Posterior vena cava (tissue), 2 donors: ENCODE results near the gene PER1. TPM values are rescaled to one million over a fixed set of nuclear protein-coding genes. Genes with fewer than 3 reads are reported as not detected.
A peak's percentile ranks its signal among the peaks of the same experiment; 100 is the strongest.

ENCODE experiments used
- DNase-seq: peaks from one replicate; pipeline ENCODE4 v3.0.0-alpha.2; 2020; ENCODE audit warnings: low spot score
- intact Hi-C, 2 donors: fragments of 100-400 bp; cut with DNase I; formaldehyde crosslinking; loops; one replicate each; pipeline versions ENCODE4 v1.14.1 to v1.14.2; 2022 to 2023
- total RNA-seq, 2 donors: library from RNA; stranded (reverse); fragmentation: NEBNext Ultra II Directional; extraction: Animal tissue kit (Norgen Biotek cat#: 25700); gene quantifications; one replicate each; pipeline ENCODE4 v1.2.1, GENCODE V29; 2021
- donor health status: DM: yes; HTN: yes; CAD: no.
- donor health status: DM: yes; HTN: yes; CAD: no.

Gene PER1
- total RNA-seq, 2 donors from 2014 or later = 203 to 206 TPM

DNA sequence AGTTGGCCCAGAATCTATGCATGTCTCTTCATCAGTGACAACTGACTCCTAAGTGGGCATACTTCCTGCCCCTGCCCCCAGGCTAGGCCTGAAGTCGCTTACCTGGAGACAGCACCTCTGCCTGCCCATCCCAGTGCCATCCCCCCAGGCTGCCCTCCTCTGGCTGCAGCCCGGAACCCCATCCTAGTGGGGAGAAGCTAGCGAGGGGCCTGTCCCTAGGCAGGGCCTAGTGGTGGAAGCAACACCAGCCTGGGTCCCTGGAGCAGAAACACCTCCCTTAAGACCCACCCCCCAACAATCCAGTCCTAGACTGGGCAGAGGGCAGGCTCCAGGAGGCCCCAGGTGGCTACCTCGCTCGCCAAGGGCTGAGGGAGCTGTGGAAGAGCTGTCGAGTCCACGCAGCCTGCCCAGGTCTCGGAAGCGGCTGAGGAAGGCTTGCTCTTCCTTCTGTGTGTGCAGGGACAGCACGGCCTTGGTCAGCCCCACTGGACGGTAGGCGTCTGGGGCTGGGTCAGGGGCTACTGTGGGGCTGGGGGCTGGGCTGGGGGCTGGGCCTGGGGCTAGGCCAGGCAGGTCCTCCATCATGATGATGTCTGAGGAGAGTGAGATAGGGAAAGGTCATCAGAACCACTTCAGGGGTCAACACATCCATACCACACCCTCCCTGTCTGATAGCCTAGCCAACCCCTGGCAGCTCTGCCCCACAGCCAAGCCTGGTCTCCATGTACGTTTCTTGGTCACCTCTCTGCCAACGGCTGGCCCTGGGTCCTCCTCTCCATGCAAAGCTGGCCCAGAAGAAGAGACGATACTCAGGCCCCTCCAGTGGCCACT, 7.6 kb downstream of the PER1 start:
- intact Hi-C loops = loop anchor here in 1 of 2 donors (5.0 kb wide), 1 partner anchor 912 kb away; the partner anchor contains the start of gene DVL2
- DNase-seq = no peak

DNA sequence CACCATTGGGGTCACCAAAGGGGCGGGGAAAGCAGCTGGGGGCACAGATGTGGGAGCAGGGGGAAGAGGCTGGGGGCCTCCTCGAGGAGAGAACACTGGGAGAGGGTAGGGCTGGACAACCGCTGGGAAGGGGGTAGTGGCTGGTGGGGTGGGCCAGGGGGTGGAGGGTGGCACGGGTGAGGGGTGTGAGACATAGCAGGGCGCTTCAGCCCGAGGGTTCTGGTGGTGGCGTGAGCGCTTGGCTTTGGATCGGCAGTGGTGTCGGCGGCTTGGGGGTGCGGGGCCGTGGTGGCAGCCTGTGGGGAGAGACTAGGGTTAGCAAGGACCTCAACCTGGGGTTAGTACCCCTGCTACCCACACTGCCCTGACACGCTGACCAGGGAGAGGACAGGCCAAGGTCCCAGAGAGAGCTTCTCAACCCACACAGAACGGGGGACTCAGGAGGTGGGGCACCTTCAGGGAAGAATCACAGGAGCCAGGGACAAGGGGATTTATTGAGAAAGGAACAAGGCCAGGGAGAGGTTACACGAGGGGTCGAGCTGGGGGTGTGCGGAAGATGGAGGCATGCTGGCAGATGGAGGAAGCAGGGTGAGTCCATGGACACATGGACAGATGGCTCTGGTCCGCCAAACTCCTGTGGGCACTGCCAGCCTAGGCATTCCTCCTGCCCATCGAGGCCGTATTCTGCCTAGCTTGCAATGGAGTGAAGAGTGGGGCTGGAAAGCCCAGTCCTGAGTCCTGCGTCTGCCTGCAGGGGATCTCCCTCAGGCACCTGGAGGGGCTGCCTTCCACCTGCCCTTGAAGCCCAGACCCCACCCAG, 8.4 kb downstream of the PER1 start:
- intact Hi-C loops = no loop called here
- no peak for DNase-seq

DNA sequence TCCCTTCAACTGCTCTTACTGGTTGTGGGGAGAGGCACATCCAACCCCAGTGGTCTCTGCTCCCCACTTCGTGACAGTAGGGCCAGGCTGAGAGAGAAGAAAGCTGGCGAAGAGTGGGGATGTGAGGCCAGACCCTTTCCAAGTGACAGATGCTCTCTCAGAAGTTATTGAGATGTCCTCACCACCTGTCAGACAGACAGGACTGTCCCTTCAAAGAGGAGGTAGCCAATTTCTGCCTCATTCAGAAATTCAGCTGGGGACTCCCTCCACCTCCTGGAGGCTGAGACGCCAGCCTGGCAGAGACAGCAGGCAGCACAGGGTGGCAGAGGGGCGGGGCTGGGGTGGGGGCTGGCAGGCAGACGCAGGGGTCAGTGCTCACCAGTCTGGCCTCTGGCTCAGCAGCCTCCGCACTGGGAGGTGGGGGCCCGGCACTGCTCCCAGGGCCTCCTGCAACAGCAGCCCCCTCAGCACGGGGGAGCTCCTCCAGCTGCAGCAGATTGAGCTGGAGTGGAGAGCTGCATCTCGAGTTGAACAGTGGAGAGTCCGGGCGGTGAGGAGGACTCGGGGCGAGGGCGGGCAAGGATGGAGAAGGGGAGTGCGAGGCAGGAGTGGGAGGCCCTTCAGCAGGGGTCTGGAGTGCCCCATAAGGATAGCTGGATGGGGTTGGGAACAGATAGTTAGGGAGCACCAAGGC, 9.2 kb downstream of the PER1 start:
- DNase-seq = no peak
- intact Hi-C loops = no loop called here

DNA sequence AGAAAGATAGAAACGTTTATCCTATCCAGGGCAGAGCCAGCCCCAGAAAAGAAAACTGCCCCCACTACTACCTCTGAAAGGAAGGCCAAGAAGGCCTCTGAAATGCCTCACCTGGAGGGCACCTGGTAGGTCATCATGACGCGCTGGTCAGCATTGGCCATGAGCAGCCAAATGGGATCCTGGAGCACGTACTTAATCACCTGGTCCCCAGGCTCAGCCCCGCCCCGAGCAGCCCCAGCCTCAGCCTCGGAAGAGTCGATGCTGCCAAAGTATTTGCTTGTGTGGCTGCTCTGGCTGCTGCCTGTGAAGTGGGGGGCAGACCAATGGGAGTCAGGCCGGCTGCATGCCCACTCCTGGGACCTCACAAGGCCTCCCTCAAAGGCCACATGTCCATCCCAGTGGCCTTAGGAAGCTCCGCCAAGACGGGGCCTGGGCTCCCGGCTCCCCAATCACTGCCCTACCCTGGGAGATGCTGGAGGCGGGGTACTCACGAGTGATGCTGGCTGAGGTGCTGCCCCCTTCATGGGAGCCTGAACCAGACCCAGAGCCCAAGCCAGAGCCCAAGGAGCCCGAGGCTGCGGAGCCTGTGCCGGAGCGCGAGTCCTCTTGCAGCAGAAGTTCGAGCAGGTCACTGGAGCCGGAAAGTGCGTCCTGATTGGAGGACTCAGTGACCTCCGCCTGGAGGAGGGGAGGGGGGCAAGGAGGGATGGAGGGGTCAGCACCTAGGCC, 9.9 kb downstream of the PER1 start:
- no peak for DNase-seq
- intact Hi-C loops = no loop called here

DNA sequence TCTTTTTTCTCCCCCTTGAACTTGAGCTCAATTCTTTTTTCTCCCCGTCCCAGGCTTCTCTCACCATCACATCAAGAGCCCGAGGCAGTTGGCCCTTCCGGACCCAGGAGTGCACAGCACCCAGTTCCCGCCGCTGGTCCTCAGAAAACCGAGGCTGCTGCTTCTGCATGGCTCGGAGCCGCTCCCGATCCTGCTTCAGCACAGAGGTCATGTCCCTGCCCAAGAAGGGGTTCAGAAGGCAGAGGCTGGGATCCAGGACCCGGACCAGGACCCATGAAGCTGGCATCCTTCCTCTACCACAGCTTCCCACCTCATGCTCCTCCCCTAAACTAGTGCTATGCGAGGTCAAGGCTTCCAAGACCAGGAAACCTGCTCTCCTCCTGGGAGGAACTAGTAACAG, 10.5 kb downstream of the PER1 start:
- intact Hi-C loops = no loop called here
- DNase-seq = no peak

DNA sequence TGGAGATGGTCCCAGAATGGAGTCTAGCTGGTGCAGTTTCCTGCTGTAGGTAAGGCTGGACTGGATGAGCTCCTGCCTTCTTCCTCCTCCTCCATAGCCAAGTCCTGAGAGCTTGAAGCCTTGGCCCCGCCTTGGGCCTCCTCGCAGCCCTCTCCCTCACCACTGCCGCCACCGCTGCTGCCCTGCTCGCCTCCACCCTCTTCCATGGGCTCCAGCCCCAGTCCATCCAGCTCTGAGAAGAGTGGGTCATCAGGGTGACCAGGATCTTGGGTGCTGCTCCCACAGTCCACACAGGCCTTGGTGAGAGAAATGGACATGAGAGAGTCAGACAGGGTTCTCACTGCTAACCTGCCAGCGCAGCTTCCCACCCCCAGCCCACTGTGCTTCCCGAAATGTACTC, 11.2 kb downstream of the PER1 start:
- intact Hi-C loops = no loop called here
- DNase-seq = no peak

DNA sequence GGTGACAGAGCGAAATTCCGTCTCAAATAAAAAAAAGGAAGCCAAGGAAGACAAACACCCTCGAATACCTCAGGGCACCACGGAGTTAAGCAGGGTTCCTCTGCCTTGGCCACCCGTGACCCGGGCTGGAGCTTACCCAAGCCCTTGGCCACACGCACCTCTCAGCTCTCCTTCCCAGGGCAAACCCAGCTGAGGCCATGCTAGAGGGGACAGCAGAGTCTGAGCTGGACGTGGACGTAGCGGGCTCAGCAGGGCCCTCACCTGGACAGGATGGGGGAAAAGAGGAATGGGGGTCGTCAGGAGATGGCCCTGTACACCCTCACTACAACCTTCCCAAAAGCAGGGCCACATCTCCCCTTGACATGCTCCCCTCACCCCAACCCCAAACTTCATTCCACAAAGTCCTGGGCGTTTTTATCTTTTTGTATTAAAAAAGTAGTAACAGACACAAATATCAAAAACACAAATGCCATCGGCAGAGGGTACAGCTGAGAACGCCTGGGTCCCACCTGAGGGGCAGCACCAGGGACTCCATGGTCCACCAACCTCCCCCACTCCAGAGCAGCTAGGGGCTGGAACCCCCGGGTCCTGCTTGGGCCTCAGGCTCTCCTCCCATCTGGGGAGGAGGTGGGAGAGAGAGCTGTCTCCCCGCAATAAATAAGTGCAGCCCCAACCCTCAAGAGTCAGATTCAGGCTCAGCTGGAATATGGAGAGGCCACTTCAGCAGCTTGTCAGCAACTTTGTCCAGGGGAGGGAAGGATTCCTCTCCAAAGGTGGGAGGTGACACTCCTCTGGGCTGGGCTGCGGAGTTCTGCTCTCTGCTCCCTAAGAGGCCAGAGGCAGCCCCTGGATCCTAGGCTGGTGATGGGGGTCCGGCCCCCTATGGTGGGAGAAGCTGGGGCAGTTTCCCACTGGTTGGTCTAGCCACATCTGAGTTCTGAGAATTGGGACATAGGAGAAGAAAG, 11.9 kb downstream of the PER1 start:
- intact Hi-C loops = no loop called here
- DNase-seq = no peak

DNA sequence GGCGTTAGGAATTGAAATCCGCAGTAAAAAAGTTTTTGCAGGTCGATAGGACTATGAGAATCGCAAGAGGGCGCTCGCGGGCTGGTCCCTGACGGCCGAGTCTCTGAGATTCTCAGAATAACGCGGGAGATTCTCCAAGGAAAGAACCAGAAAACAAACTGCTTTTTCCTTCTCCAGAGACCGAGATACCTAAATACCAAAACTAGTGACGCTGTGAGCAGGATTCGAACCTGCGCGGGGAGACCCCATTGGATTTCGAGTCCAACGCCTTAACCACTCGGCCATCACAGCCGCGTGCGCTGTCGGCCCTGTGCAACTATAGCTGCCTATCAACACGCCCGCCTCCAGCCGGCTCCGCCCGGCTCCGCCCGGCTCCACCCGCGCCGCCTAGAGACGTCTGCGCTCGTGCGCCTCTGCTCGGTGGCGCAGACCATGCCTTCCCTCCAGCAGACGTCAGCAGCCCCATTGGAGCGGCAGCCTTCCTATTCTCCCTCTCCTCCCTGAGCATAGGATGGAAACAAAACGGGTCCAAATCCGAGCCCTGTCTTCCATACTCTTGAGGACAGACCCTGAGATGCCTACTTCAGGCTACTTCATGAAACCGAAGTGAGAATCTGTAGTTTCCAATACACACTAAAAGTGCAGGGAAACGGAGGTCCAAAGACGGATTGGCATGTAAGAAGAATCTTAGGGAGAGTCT, 13.4 kb downstream of the PER1 start:
- peak; percentile 98 for DNase-seq
- intact Hi-C loops = no loop called here

DNA sequence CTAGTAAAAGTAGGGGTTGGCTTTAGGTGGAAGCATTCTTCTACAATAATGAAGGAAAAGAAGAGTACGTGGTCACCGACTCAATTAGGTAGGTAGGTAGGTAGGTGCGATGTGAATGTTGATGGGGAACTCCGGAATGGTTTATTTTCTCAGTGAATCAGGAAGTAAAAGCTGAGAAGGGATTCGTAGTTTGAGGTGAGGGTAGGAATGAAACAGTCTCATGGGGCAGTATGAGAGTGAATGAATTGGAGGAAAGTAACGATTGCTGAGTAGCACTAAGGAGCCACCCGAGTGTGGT, 13.9 kb downstream of the PER1 start:
- DNase-seq = no peak
- intact Hi-C loops = no loop called here

DNA sequence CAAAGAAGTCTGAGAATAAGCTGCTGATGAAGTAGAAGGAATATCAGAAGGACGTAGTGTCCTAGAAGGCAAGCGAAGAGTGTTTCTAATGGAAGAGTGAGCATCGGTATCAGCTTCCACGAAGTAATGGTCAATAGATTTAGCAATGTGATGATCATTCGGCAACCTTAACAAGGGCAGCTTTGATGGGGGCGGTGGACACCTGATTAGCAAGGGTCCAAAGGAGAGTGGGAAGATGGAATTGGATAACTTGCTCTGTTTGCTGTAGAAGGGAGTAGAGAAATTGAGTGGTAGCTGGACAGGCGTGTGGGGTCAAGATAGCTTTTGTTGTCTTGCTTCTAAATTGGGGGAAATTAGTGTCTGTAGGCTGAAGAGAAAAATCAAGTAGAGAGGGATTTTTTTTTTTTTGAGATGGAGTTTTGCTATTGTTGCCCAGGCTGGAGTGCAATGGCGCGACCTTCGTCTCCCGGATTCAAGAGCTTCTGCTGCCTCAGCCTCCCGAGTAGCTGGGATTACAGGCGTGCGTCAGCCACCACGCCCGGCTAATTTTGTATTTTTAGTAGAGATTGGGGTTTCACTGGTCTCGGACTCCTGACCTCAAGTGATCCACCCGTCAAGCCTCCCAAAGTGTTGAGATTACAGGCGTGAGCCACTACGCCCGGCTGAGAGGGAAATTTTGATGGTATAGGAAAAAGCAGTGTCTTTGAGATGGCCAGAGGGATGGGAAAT, 14.4 kb downstream of the PER1 start:
- intact Hi-C loops = no loop called here
- no peak for DNase-seq

DNA sequence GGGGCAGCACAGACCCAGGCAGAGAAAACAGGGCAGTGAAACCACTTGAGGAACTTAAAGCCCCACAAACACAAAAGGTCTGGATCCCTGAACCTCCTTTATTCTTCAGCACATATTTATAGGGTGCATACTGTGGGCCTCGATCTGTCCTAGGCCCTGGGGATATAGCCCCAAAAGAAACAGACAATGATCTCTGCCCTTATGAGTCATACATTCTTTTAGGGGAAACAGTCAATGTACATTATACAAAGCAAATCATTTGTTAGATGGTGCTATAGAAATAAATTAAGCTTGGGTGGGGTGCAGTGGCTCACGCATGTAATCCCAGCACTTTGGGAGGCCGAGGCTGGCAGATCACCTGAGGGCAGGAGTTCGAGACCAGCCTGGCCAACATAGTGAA, 18.3 kb downstream of the PER1 start:
- intact Hi-C loops = no loop called here

DNA sequence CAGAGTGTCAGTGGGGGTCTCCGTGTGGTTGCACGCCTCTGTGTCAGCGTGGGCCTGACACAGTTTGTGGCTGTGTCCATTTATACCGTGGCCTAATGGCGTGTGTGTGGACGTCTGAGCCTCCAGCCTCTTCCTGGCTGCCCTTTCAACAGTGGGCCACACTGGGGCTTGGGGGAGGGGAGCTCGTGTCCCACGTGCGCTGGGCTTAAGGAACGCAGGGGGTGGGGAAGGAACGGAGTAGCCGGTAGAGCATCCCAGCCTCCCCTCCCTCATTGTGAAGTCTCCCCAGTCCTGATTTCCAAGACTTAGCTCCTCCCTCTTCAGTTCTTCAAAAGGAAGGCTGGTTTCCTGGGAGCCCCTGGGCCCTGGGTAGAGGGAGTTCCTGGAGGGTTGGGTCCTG, 18.8 kb downstream of the PER1 start:
- intact Hi-C loops = no loop called here
- DNase-seq = no peak

More for the DNA sequence above, 18.3 kb downstream of the PER1 start:
- DNase-seq = no peak

DNA sequence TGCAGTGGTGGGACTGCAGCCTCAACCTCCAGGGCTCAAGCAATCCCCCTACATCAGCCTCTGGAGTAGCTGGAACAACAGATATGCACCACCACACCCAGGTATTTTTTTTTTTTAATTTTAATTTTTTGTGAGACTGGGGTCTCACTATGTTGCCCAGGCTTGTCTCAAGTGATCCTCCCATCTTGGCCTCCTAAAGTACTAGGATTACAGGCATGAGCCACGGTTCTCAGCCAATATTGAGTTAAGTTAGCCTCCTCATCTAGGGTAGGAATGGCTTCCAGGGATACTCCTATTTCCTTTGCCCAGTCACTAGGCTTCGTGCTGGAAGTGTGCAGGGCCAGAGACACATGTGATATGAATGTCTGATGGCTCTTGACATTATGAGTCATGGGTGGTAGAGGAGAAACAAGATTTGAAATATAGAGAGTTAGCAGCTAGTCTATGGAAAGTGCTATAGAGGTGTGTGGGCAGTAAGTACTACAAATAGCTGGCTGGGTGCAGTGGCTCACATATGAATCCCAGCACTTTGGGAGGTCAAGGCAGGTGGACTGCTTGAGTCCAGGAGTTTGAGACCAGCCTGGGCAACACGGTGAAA, 20.3 kb downstream of the PER1 start:
- no peak for DNase-seq
- intact Hi-C loops = no loop called here

DNA sequence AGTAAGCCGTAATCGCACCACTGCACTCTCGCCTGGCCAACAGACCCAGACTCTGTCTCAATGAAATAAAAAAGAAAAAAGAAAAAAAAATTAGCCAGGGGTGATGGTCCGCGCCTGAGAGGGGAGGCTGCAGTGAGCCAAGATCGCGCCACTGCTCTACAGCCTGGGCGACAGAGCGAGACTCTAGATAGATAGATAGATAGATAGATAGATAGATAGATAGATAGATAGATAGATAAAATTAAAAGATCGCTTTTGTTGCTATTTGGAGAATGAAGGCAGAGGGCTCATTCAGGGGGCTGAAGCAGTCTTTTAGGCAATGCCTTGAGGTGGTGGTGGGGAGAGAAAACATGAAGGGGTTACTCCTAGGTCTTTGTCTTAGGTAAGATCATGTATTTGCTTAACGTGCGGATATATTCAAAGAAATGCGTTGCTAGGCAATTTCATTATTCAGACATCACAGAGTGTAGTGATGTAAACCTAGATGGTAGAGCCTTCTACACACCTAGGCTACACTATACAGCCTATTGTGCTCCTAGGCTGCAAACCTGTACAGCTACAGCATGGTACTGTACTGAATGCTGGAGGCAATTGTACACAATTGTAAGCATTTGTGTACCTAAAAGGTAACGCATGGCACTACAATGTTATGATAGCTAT, 23.9 kb downstream of the PER1 start:
- intact Hi-C loops = no loop called here
- no peak for DNase-seq

DNA sequence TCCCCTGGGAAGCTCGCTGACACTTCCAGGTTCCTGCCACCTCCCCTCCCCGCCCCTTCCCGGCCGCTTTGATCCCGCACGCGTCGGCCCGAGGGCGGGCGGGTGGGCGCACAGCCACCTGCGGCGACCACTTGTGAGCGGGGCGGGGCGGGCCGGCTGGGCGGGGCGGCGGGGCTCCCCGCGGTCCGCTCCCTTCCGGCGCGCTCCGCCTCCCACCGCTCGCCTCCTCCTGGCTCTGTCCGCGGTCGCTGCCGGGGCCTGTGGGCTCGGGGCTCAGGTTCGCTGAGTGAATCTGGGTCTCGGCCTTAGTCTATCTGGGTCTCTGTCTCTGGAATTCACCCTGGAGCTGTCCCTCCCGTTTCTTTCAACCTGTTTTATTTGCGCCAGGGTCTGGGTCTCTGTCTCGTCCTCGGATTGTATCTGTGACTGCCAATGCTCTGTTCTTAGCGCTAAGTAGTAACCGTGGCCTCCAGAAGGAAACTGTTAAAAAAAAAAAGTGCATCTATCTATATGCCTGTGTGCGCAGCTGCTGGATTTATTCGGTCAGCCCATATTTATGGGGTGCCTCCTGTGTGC, 25.6 kb downstream of the PER1 start:
- DNase-seq = no peak
- intact Hi-C loops = no loop called here

DNA sequence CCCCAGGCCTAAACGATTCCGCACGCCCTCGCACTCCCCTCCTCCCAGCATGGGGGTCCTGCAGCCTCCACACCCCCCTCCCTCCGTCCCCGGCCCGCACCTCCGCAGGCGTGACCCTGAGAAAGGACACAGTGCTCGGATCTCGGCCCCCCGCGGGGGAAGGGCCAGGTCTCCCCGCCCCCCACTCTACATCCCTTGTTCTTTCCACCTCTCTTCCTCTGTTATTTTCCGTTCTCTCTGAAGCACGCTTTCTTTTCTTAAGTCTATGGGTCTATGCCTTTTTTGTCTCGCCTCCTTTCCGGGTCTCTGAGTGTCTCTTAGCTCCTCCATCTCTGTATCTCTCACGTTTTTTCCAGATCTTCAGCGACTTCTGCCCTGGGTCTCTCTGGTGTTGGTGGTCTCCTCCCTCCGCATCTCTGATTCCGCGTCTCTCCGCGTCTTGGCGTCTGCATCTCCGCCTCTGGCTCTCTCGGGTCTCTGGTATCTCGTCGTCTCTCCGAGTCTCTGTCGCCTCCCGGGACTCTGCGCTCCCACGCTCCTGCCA, 26.2 kb downstream of the PER1 start:
- no peak for DNase-seq
- intact Hi-C loops = no loop called here
